HCT116 (cell line): ENCODE measurements around the gene CCSAP.

Experiments used
- CTCF ChIP-seq, 3 experiments: fragments of 200-600 bp in 1 of 3; sonication (generic) in 1 of 3; IDR thresholded peaks in 2 of 3; conservative IDR thresholded peaks in 1 of 3; 2 replicates each; pipeline ENCODE4 v1.5.1; 2012 to 2017; ENCODE audit warnings: low read depth in 2 of 3, low read length in 2 of 3, antibody characterized with exemption in 1 of 3, borderline replicate concordance in 1 of 3, control low read depth in 1 of 3, mild to moderate bottlenecking in 1 of 3, mixed read lengths in 1 of 3, mixed run types in 1 of 3, moderate library complexity in 1 of 3; ENCODE audit not compliant: insufficient read depth in 1 of 3
- EZH2 ChIP-seq: fragments of 200-600 bp; sonication (generic); IDR thresholded peaks from 2 replicates; pipeline ENCODE4 v1.6.1; 2017; ENCODE audit warnings: antibody characterized with exemption, mixed run types
- POLR2A ChIP-seq: IDR thresholded peaks from 2 replicates; pipeline ENCODE4 v1.7.0; 2011; ENCODE audit warnings: borderline replicate concordance; ENCODE audit not compliant: insufficient read depth, insufficient read length; ENCODE audit errors: extremely low read depth
- RAD21 ChIP-seq: IDR thresholded peaks from 2 replicates; pipeline ENCODE4 v1.6.1; 2012; ENCODE audit warnings: low read depth, mild to moderate bottlenecking
- REST ChIP-seq: IDR thresholded peaks from 2 replicates; pipeline ENCODE4 v1.6.1; 2012; ENCODE audit warnings: low read depth
- SIN3A ChIP-seq: IDR thresholded peaks from 2 replicates; pipeline ENCODE4 v1.6.1; 2012; ENCODE audit warnings: low read depth
- SP1 ChIP-seq: IDR thresholded peaks from 2 replicates; pipeline ENCODE4 v1.6.1; 2012; ENCODE audit warnings: low read depth
- ZNF274 ChIP-seq: fragments of 200-500 bp; sonication (Bioruptor generic); IDR thresholded peaks from 2 replicates; pipeline ENCODE4 v1.6.1; 2014; ENCODE audit warnings: mild to moderate bottlenecking, low read depth, low read length, inconsistent platforms

- TF ChIP-seq REST (no peak), RAD21 (no peak), POLR2A (no peak), ZNF274 (no peak), SIN3A (no peak), CTCF (IDR thresholded peaks at IDR 0.05 in 2 of 3, conservative IDR thresholded peaks at IDR 0.05 in 1 of 3; ENCODE audit: borderline replicate concordance in 1 of 3, insufficient read depth in 1 of 3, low read depth in 2 of 3, low read length in 2 of 3) (no peak), SP1 (no peak), EZH2 (no peak)
Observed at GRCh38 chr1:229323201-229323600, 19.6 kb downstream of the CCSAP start.
